ENCODE measurements around the gene RGS7BP.

The RGS7BP gene

DNA sequence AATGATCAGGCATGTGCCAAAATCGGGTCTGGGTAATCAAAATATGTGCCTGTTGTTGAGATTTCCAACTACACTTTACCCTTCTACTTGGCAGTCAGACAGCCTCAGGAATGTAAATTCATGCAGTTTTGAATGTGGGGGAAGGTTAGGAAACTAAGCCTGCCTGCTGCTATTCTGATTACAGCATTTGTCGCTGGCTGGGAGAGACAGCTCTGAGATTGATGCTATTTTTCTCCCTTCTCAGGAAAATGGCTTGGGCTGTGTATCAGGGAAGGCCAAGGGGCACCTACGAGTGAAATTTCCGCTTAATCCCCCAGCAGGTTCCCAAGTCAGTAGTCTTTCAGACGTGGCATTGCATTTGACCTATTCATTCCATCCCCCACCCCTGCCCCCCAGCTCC lies 3.6 kb upstream of the RGS7BP start:
- Histone ChIP-seq H3K9me3 (ENCODE audit: control insufficient read depth, low read length) (no peaks in the 10 kb centered on the region), H2AFZ (ENCODE audit: low read depth, low read length) (no peak overlapping the region), H3K9ac (ENCODE audit: low read length) (no peak overlapping the region), H2BK120ac (ENCODE audit: low read depth, low read length) (no peak overlapping the region), H2BK5ac (ENCODE audit: low read depth, low read length, poor library complexity, severe bottlenecking) (no peak overlapping the region), H2BK15ac (ENCODE audit: low read depth, poor library complexity, severe bottlenecking) (no peak overlapping the region), H3K4me3 (ENCODE audit: insufficient read depth in 1 of 2, low read depth in 1 of 2, low read length in 2 of 2) (no peak overlapping the region), H4K8ac (ENCODE audit: low read length) (no peak overlapping the region), H3K27me3 (ENCODE audit: control insufficient read depth in 1 of 2, insufficient read depth in 1 of 2, low read length in 2 of 2) (peaks cover 43 to 51% of the 10 kb centered on the region in 2 experiments), H3K14ac (ENCODE audit: low read length in 2 of 2) (no peak overlapping the region), H2AK5ac (ENCODE audit: low read length, severe bottlenecking) (no peak overlapping the region), H4K91ac (ENCODE audit: low read length) (no peak overlapping the region), H3K79me1 (replicated peaks; ENCODE audit: low read length, poor library complexity, severe bottlenecking) (no peaks in the 10 kb centered on the region), H3K4me2 (ENCODE audit: low read length, poor library complexity, severe bottlenecking) (no peak overlapping the region), H3K36me3 (ENCODE audit: control insufficient read depth in 1 of 2, insufficient read depth in 2 of 2, low read depth in 1 of 2, low read length in 2 of 2) (no peaks in the 10 kb centered on the region), H3K27ac (ENCODE audit: low read length, poor library complexity, severe bottlenecking) (no peak overlapping the region), H2BK12ac (ENCODE audit: low read length in 2 of 2) (no peak overlapping the region), H3K18ac (ENCODE audit: low read depth in 1 of 2, low read length in 2 of 2) (no peak overlapping the region), H3K23ac (ENCODE audit: low read length in 2 of 2) (no peak overlapping the region), H3K4me1 (ENCODE audit: control insufficient read depth, insufficient read depth, low read depth, low read length) (peaks cover 15% of the 10 kb centered on the region), H3K4ac (ENCODE audit: low read depth in 1 of 2, low read length in 2 of 2) (no peak overlapping the region)
- 40% methylated on average over 2 of the region's 5 CpGs for WGBS
- no peak for DNase-seq

DNA sequence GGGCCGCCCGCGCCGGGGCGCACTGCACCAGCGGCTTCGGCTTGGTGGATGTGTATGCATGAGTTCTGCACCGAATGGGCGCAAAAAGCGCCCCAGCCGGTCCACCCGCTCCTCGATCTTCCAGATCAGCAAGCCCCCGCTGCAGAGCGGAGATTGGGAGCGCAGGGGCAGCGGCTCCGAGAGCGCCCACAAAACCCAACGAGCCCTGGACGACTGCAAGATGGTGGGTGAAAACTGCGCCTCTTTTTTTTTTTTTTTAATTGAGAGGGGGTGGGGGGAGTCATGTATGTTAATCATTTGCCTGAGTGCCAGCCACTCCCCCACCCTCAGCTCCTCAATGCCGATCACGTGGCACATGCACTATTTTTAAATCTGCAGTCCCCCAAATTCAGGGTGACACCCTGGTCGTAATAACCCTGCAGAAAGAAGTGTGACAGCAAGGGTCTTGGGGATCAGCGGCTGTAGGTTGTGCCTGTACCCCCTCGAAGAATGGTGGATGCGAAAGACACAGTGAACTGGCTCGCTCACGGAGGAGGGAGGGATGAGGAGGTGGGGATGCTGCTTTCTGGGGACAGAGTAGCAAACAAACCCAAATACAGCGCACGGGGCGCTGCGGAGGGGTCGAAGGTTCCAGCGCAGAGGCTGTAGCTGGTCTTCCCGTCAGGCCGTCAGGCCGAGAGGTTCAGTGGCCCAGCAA lies 900 bp downstream of the RGS7BP start:
- Histone ChIP-seq H3K9me3 (ENCODE audit: control insufficient read depth, low read length) (no peaks in the 10 kb centered on the region), H4K91ac (ENCODE audit: low read length) (no peak overlapping the region), H3K36me3 (ENCODE audit: control insufficient read depth in 1 of 2, insufficient read depth in 2 of 2, low read depth in 1 of 2, low read length in 2 of 2) (no peaks in the 10 kb centered on the region), H2BK120ac (ENCODE audit: low read depth, low read length) (no peak overlapping the region), H2AK5ac (ENCODE audit: low read length, severe bottlenecking) (no peak overlapping the region), H3K79me1 (replicated peaks; ENCODE audit: low read length, poor library complexity, severe bottlenecking) (no peaks in the 10 kb centered on the region), H2BK15ac (ENCODE audit: low read depth, poor library complexity, severe bottlenecking) (no peak overlapping the region), H3K4ac (ENCODE audit: low read depth in 1 of 2, low read length in 2 of 2) (no peak overlapping the region), H3K27ac (ENCODE audit: low read length, poor library complexity, severe bottlenecking) (no peak overlapping the region), H3K27me3 (ENCODE audit: control insufficient read depth in 1 of 2, insufficient read depth in 1 of 2, low read length in 2 of 2) (peaks cover 56 to 71% of the 10 kb centered on the region in 2 experiments), H3K18ac (ENCODE audit: low read depth in 1 of 2, low read length in 2 of 2) (no peak overlapping the region), H2BK12ac (ENCODE audit: low read length in 2 of 2) (no peak overlapping the region), H3K9ac (ENCODE audit: low read length) (no peak overlapping the region), H3K4me3 (ENCODE audit: insufficient read depth in 1 of 2, low read depth in 1 of 2, low read length in 2 of 2) (peak overlapping the region; percentile 48 to 70), H2AFZ (ENCODE audit: low read depth, low read length) (peak overlapping the region; percentile 75), H4K8ac (ENCODE audit: low read length) (no peak overlapping the region), H3K23ac (ENCODE audit: low read length in 2 of 2) (no peak overlapping the region), H2BK5ac (ENCODE audit: low read depth, low read length, poor library complexity, severe bottlenecking) (no peak overlapping the region), H3K4me1 (ENCODE audit: control insufficient read depth, insufficient read depth, low read depth, low read length) (peaks cover 15% of the 10 kb centered on the region), H3K4me2 (ENCODE audit: low read length, poor library complexity, severe bottlenecking) (peak overlapping the region; percentile 79), H3K14ac (ENCODE audit: low read length in 2 of 2) (no peak overlapping the region)
- DNase-seq = no peak
- 2% methylated on average over 34 of the region's 39 CpGs for WGBS

DNA sequence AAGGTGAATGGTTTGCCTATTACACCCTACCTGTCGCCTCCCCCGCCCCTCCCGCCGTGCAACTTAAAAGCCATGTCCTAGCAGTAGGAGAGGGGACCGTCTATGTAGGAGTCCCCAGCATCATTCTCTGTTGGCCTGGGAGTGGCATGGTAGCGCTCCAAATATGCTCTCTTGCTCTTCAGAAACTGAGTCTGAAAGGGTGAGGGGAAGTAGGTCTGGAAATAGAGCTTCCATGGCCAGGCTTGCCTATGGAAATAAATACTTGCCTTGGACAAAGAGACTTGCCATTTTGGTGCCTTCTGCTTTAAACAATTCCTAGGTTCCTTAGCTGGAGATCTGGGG lies 1.4 kb downstream of the RGS7BP start:
- Histone ChIP-seq H3K4me2 (ENCODE audit: low read length, poor library complexity, severe bottlenecking) (peak overlapping the region; percentile 79), H3K4ac (ENCODE audit: low read depth in 1 of 2, low read length in 2 of 2) (no peak overlapping the region), H3K18ac (ENCODE audit: low read depth in 1 of 2, low read length in 2 of 2) (no peak overlapping the region), H3K23ac (ENCODE audit: low read length in 2 of 2) (no peak overlapping the region), H3K9me3 (ENCODE audit: control insufficient read depth, low read length) (no peaks in the 10 kb centered on the region), H4K91ac (ENCODE audit: low read length) (no peak overlapping the region), H2AK5ac (ENCODE audit: low read length, severe bottlenecking) (no peak overlapping the region), H4K8ac (ENCODE audit: low read length) (no peak overlapping the region), H2BK12ac (ENCODE audit: low read length in 2 of 2) (no peak overlapping the region), H3K4me1 (ENCODE audit: control insufficient read depth, insufficient read depth, low read depth, low read length) (peaks cover 15% of the 10 kb centered on the region), H2BK15ac (ENCODE audit: low read depth, poor library complexity, severe bottlenecking) (no peak overlapping the region), H3K27ac (ENCODE audit: low read length, poor library complexity, severe bottlenecking) (no peak overlapping the region), H3K27me3 (ENCODE audit: control insufficient read depth in 1 of 2, insufficient read depth in 1 of 2, low read length in 2 of 2) (peaks cover 52 to 70% of the 10 kb centered on the region in 2 experiments), H3K36me3 (ENCODE audit: control insufficient read depth in 1 of 2, insufficient read depth in 2 of 2, low read depth in 1 of 2, low read length in 2 of 2) (no peaks in the 10 kb centered on the region), H2BK5ac (ENCODE audit: low read depth, low read length, poor library complexity, severe bottlenecking) (no peak overlapping the region), H3K14ac (ENCODE audit: low read length in 2 of 2) (no peak overlapping the region), H3K9ac (ENCODE audit: low read length) (no peak overlapping the region), H3K4me3 (ENCODE audit: insufficient read depth in 1 of 2, low read depth in 1 of 2, low read length in 2 of 2) (no peak overlapping the region), H3K79me1 (replicated peaks; ENCODE audit: low read length, poor library complexity, severe bottlenecking) (no peaks in the 10 kb centered on the region), H2AFZ (ENCODE audit: low read depth, low read length) (no peak overlapping the region), H2BK120ac (ENCODE audit: low read depth, low read length) (no peak overlapping the region)
- 23% methylated on average over 6 of the region's 6 CpGs for WGBS
- no peak for DNase-seq

DNA sequence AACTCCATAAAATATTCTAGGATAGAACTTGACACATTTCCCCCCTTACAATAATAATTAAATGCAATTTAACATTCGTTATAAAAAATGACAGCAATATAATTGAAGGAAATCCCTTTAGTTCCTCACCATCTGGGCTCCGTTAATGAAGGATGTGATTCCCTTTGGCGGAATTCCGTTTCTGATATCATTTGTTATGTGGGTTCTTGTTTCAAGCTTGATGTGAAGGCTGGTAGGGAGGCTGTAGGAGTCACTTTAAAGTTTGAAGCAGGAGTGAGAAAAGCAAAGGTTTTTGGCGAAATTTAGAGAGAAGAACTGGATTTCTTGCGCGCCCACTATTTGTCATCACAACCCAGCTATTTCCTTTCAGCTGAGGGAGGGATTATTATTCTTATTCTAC lies 4.0 kb downstream of the RGS7BP start:
- Histone ChIP-seq H2AK5ac (ENCODE audit: low read length, severe bottlenecking) (no peak overlapping the region), H3K18ac (ENCODE audit: low read depth in 1 of 2, low read length in 2 of 2) (no peak overlapping the region), H2BK12ac (ENCODE audit: low read length in 2 of 2) (no peak overlapping the region), H3K79me1 (replicated peaks; ENCODE audit: low read length, poor library complexity, severe bottlenecking) (no peaks in the 10 kb centered on the region), H3K4me3 (ENCODE audit: insufficient read depth in 1 of 2, low read depth in 1 of 2, low read length in 2 of 2) (no peak overlapping the region), H3K36me3 (ENCODE audit: control insufficient read depth in 1 of 2, insufficient read depth in 2 of 2, low read depth in 1 of 2, low read length in 2 of 2) (no peaks in the 10 kb centered on the region), H2AFZ (ENCODE audit: low read depth, low read length) (no peak overlapping the region), H2BK5ac (ENCODE audit: low read depth, low read length, poor library complexity, severe bottlenecking) (no peak overlapping the region), H3K4me2 (ENCODE audit: low read length, poor library complexity, severe bottlenecking) (no peak overlapping the region), H2BK120ac (ENCODE audit: low read depth, low read length) (no peak overlapping the region), H3K27ac (ENCODE audit: low read length, poor library complexity, severe bottlenecking) (no peak overlapping the region), H3K14ac (ENCODE audit: low read length in 2 of 2) (no peak overlapping the region), H2BK15ac (ENCODE audit: low read depth, poor library complexity, severe bottlenecking) (no peak overlapping the region), H3K27me3 (ENCODE audit: control insufficient read depth in 1 of 2, insufficient read depth in 1 of 2, low read length in 2 of 2) (peaks cover 36 to 44% of the 10 kb centered on the region in 2 experiments), H3K4ac (ENCODE audit: low read depth in 1 of 2, low read length in 2 of 2) (no peak overlapping the region), H3K9me3 (ENCODE audit: control insufficient read depth, low read length) (no peaks in the 10 kb centered on the region), H3K23ac (ENCODE audit: low read length in 2 of 2) (no peak overlapping the region), H3K4me1 (ENCODE audit: control insufficient read depth, insufficient read depth, low read depth, low read length) (peaks cover 15% of the 10 kb centered on the region), H3K9ac (ENCODE audit: low read length) (no peak overlapping the region), H4K8ac (ENCODE audit: low read length) (no peak overlapping the region), H4K91ac (ENCODE audit: low read length) (no peak overlapping the region)
- DNase-seq = no peak
- 82% methylated on average over 4 of the region's 7 CpGs for WGBS

All from mesenchymal stem cell (in vitro differentiated cells and primary cell).